ENCODE results near the gene CSRP1.
"Not testable (repeated sequence)": the region's sequence is repeated elsewhere in the genome, so short reads cannot be mapped to it uniquely, and the experiment has no call there.

Gene CSRP1

GRCh38 chr1:201496296-201496690 lies 10.6 kb downstream of the CSRP1 start:
- no peak for DNase-seq

- DNase-seq, result no peak
Observed at GRCh38 chr1:201495551-201496295, 11.2 kb downstream of the CSRP1 start.

DNA sequence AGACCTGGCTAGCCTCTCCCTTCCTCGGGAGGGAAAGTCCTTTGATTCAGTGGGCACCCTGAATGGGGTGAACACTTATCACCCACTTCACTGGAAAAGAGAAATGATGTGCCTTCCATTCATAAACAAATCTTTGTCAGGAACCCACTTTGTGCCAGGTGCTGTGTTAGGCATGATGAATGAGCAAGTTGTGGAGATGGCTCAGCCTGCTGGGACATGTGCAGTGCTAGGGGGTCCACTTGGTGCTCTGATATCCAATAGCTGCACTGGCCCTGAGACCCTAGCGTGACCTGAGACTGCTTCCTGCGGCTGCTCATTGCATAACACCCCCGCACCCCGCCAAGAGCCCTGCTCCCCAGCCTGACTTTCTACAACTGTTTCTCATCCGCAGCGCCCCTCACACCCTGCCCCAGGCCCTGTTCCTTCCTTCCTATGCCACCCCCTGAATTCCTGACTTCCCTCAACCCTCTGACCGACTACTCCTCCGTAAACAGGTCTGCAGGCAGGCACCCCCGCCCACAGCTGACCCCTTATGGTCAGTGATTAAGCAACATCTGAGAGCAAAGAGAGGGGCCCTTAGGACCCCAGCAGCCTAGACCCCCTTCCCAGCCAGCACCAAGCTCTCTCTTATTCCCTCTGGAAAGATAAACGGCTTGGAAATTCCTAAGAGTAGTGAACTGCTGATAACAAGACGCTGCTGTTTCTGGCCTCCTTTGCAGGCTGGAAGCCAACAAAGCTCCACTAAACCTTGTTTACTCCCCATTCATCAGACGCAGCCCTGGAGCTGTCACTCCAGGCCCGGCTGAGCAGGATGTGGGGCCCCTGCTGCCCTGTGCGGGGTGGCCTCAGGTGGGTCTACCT lies 12.9 kb downstream of the CSRP1 start:
- no peak for DNase-seq

GRCh38 chr1:201493026-201493656 lies 13.8 kb downstream of the CSRP1 start:
- not testable (repeated sequence) for DNase-seq

DNA sequence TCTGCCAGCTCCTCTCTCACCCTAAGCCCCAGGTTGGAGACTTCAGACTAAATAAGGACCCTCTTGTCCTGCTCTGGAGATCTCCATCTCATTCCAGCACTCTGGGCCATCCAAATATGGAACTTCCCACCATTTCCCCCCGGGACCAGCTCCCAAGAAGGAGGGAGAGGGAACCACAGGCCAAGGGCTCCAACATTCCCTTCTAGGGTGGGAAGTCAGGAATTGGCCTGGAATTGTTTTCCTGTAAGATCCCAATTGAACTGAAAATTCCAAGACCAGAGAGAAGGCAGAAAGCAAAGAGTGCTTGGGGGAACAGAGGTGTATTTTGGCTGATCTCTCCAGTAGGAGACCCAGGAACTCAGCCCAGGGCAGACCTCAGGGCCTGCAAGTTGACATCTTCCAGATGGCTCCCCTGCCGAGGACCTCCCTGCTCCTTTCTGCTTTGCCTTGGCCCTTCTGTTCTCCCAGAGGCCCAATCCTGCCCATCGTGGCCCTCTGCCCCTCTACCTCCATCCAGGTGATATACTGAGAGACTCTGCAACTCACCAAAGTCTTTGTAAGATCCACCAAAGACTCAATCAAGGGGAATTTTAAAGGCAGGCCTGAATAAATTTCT lies 14.9 kb downstream of the CSRP1 start:
- no peak for DNase-seq

DNA sequence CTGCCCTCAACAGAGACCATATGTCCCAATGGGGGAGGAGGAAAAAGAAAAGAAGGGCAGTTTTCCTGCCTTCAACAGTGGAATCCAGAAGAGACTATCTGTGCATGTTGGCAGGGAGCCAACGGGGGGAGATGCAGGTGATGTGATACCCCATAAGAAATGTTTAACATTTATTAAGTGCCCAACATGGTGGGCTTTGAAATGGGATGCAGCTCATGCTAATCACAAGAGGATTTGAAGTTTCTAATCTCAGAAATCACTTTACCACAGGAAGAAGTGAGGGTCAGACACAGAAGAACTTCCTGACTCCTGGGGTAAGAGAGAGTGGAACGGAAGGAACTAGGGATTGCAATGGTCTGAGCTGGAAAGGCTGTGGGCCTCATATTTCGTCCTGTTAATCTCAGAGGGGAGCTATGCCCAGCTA lies 16.2 kb downstream of the CSRP1 start:
- DNase-seq, result peak; percentile 71

DNA sequence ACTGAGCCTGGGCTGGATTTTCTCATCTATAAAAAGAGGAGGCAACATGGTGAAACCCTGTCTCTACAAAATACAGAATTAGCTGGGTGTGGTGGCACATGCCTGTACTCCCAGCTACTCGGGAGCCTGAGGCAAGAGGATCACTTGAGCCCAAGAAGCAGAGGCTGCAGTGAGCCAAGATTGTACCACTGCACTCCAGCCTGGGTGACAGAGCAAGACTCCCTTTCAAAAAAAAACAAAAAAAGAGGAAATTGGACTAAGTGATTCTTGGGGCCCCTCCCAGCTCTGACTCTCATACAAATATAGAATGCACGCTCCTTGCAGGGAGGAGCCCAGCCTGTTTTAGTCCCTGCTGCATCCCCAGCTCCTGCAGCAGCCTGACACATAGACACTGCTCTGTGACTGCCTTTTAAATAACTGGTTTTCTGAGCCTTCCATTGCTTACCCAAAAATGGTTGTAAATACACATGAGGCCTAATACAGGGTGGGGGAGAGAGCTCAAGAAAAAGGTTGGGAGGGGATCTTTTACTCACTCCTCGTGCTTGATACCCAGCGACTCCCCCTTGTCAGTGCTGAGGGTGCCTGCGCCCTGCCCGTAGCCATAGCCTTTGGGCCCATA lies 17.2 kb downstream of the CSRP1 start:
- no peak for DNase-seq

DNA sequence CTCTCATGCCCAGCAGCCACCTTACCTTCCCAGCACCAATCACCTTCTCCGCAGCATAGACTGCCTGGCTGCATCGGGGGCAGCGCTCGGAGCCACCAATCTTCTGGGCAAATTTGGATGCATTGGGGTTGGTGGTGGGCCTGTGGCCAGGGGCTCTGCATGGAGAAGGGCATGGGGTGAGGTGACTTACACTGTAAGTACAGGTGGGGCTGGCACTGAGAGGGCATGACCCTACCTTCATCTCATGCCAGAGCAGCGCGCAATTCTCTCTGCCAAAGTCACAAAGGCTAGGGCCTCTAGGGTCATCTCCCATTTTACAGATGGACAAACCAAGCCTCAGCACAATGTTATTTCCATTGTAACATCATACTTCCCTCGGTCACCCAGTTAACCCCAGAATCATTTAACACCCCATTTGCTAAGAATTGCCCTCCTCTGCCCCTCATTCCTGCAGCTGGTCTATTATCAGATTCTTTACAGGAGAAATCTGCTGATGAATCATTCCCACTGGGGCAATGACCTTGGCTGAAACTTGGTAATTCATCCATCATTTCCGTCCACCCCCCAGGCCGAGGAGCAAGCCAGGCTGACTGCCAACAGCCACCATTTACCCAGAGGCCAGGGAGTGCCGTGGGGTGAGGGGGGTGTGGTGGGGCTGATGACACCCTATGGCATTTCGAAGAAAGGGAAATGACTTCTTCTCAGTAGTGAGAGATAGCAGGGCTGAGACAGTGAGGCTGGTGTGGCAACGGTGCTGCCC lies 17.9 kb downstream of the CSRP1 start:
- peak; percentile 95 for DNase-seq

- no peak for DNase-seq
Observed at GRCh38 chr1:201487742-201488141, 19.2 kb downstream of the CSRP1 start.

GRCh38 chr1:201486187-201486586 lies 20.7 kb downstream of the CSRP1 start:
- no peak for DNase-seq

- no peak for DNase-seq
Observed at GRCh38 chr1:201485184-201485774, 21.6 kb downstream of the CSRP1 start.

GRCh38 chr1:201483373-201483949 lies 23.5 kb downstream of the CSRP1 start:
- no peak for DNase-seq

DNA sequence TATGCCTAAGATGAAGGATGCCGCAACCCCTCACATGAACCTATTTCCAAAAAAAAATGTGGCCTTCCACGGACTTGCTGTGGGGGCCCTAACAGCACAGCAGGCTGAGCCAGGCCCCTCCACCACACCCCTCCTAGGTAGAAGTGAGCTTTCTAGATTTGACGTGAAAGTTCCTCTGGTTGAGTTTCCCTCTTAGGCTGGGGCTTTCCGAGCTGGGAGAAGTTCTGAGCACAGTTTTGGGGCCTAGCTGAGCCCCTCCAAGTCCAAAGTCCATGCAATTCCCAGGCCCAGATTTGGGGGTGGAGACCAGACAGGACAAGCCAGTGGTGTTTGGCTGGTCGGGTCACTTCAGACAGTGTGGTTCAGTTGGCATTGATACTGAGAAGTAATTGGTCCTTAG lies 24.2 kb downstream of the CSRP1 start:
- no peak for DNase-seq

- peak; percentile 77 for DNase-seq
Observed at GRCh38 chr1:201481761-201482493, 25.0 kb downstream of the CSRP1 start.

GRCh38 chr1:201481004-201481380 lies 25.9 kb downstream of the CSRP1 start:
- DNase-seq, result no peak

DNA sequence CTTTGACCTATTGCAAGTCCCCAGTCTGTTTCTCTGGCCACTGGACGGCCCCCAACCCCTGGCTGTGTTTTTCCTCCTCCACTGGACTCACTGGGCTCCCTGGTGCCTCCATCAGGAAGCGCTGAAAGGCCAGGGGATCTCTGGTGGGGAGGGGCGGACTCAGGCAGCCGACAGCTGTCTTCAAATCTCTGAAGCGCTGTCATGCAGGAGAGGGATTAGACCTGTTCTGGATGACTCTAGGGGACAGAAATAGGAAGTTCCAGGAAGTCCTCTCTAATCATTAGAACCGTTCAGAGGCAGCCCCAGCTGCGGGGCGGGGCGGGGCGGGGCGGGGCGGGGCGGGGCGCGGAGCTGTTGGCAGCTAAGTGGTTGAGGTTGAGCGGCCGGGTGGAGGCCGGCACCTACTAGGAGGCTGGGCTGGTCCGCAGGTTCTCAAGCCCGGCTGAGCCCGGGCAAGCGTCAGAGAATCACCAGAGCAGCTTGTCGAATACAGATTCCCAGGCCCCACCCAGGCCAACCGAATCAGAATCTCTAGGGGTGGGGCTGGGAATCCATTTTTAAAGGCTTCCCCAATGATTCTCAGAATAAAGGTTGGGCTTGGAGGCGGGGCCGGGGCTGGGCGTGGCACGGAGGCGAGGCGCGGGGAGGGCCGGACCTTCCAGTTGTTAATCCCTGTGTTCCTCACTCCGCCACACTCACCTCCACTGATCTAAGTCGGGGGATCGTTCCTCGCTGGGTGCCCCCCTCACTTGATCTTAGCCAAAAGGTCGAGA lies 26.5 kb downstream of the CSRP1 start:
- DNase-seq, result peak; percentile 77

- DNase-seq, result no peak
Observed at GRCh38 chr1:201479201-201479730, 27.7 kb downstream of the CSRP1 start.

DNA sequence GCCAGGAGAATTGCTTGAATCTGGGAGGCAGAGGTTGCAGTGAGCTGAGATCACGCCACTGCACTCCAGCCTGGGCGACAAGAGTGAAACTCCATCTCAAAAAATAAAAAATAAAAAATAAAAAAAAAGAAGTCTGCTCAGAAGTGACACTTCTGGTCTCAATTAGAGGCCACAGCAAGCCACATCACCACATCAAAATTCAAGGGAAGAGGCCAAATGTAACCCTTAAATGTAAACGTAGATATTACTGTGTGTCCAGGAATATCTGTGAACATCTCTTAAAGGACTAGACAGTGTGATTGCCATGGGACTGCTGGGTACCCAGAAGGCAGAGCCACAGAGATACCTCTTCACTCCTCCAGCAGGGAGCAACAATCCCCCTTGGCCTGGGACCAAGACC lies 28.3 kb downstream of the CSRP1 start:
- DNase-seq, result not testable (repeated sequence)

DNA sequence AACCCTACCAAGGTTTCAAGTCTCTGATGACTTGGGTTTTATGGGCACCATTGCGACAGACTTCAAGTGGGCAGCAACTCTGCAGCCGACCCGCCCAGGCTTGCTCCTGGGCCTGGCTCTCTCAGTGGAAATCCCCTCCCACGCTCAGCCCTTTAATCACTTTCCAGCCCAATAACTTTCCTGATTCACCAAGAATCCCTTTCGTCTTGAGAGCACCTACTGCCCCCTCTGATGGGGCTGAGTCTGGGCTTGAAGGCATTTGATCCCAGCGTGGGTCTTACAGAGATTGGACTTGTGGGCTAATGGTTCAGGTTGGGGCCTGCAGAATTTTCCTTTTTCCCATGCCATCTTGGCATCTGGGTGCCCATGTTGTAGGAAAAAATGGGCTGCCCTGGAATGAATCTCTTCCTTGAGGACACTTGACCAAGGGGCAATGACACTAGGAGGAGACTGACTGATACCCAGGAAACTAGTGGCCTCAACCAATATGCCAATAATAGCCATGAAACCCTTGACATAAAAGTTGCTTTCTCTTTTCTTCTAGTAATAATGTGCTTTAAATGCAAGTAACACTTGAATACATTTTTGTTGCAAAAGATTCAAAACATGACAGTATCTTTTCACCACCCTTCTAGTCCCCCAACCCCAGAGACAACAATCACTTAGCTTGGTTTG lies 30.1 kb downstream of the CSRP1 start:
- DNase-seq, result no peak

Data from HCEC 1CT (cell line).